ENCODE measurements around the gene KMT5B.

Gene KMT5B

GRCh38 chr11:68117853-68118470 lies 95.1 kb downstream of the KMT5B start:
- DNase-seq (ENCODE audit: low spot score), result no peak

- no peak for DNase-seq (ENCODE audit: low spot score)
Observed at GRCh38 chr11:68116974-68117373, 96.1 kb downstream of the KMT5B start.

- no peak for DNase-seq (ENCODE audit: low spot score)
Observed at GRCh38 chr11:68116126-68116525, 97.0 kb downstream of the KMT5B start.

DNA sequence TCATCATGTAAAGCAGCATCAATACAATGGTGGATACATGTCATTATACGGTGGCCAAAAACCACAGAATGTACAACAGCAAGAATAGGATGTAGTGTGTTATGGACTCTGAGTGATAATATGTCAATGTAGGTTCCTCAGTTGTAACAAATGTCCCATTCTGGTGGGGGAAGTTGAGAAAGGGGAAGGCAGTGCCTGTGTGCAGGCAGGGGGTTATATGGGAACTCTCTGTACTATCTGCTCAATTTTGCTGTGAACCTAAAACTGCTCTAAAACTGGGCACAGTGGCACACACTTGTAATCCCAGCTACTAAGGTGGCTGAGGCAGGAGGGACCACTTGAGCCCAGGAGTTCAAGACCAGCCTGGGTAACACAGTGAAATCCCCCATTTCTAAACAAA lies 97.8 kb downstream of the KMT5B start:
- no peak for DNase-seq (ENCODE audit: low spot score)

GRCh38 chr11:68113986-68114385 lies 99.1 kb downstream of the KMT5B start:
- DNase-seq (ENCODE audit: low spot score), result no peak

DNA sequence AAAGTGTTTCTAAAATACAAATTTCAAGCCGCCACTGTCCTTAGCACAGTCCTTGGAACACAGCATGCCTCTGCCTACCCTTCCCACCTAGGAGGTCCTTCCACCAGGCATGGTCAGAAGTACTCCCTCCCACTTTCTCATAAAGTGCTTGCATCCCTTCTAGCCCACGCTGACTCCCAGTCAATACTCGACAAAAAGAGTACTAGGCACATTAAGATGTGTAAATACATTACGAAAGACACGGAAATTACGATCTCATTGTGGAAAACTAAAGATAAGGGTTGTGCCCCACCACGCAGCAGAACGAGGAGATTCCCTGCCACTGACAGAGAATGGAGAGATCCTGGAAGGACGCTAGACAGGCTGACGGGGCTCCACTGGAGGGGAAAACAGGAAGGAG lies 105.4 kb downstream of the KMT5B start:
- DNase-seq (ENCODE audit: low spot score), result no peak

- DNase-seq (ENCODE audit: low spot score), result no peak
Observed at GRCh38 chr11:68106165-68106940, 106.7 kb downstream of the KMT5B start.
